ENCODE data around the gene DDX11. TPM values are rescaled to one million over a fixed set of nuclear protein-coding genes. Genes with fewer than 3 reads are reported as not detected.
"Not testable (repeated sequence)": the region's sequence is repeated elsewhere in the genome, so short reads cannot be mapped to it uniquely, and the experiment has no call there.

The DDX11 gene
- total and polyA plus RNA-seq, 2 donors (not counting 1 experiment from before 2014, with no cell fraction given): 68.0 to 90.2 TPM

DNA sequence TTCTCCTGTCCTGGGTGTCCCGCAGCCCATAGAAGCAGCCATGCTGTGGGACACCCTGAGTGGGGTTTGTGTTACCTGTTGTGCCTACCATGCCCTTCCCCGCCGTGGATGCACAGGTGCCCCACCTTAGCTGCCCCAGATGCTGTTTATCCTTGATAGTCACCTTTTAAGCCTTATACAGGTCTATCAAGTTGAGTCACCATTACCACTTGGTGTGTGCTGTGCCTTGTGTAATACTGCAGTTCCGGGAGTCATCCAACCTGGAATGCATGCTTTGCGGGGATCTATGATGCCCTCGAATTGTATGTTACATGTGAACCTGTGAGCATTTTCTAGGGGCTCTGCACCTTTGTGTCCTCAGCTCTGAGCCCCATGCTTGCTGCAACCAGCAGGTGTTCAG lies 7.6 kb downstream of the DDX11 start:
- H3K27ac ChIP-seq (ENCODE audit: low read length in 2 of 2); H3K27ac Mint-ChIP-seq; H3K4me3 Mint-ChIP-seq; H3K4me1 Mint-ChIP-seq; H3K27me3 Mint-ChIP-seq; DNase-seq; H3K9me3 ChIP-seq (ENCODE audit: control extremely low read depth in 1 of 3, control insufficient read depth in 2 of 3, insufficient read depth in 1 of 3, low read length in 2 of 3); ATAC-seq (ENCODE audit: low read depth); H3K9me3 Mint-ChIP-seq (ENCODE audit: insufficient read depth); H3K4me1 ChIP-seq (ENCODE audit: control insufficient read depth in 2 of 2, insufficient read depth in 2 of 2, low read length in 2 of 2); H3K4me3 ChIP-seq (ENCODE audit: control extremely low read depth in 1 of 5, extremely low read depth in 1 of 5, insufficient read depth in 1 of 5, low read depth in 2 of 5, low read length in 4 of 5); H3K4me2 ChIP-seq (replicated peaks; ENCODE audit: low read depth, low read length, poor library complexity, severe bottlenecking); H4K20me1 ChIP-seq (ENCODE audit: control insufficient read depth, insufficient read depth, low read length, poor library complexity, severe bottlenecking); intact Hi-C loops (cut with micrococcal nuclease); H3K27me3 ChIP-seq (replicated peaks in 1 of 4; ENCODE audit: control extremely low read depth in 1 of 4, control insufficient read depth in 3 of 4, insufficient read depth in 4 of 4, low read length in 3 of 4); CTCF ChIA-PET; H2AFZ ChIP-seq (ENCODE audit: insufficient read depth, low read depth, low read length, poor library complexity, severe bottlenecking); POLR2A ChIA-PET; H3K79me2 ChIP-seq (ENCODE audit: control insufficient read depth, insufficient read depth, low read length); H3K9ac ChIP-seq (ENCODE audit: low read length): not testable (repeated sequence)
- no CpG with 5 or more reads among the region's 6 CpGs for WGBS (ENCODE audit: insufficient coverage)
- peaks cover 0 to 14% of the 10 kb centered on the region in 2 experiments for H3K36me3 ChIP-seq (replicated peaks in 1 of 2; ENCODE audit: control extremely low read depth in 1 of 2, control insufficient read depth in 1 of 2, extremely low read depth in 1 of 2, insufficient read depth in 2 of 2, low read length in 1 of 2)

DNA sequence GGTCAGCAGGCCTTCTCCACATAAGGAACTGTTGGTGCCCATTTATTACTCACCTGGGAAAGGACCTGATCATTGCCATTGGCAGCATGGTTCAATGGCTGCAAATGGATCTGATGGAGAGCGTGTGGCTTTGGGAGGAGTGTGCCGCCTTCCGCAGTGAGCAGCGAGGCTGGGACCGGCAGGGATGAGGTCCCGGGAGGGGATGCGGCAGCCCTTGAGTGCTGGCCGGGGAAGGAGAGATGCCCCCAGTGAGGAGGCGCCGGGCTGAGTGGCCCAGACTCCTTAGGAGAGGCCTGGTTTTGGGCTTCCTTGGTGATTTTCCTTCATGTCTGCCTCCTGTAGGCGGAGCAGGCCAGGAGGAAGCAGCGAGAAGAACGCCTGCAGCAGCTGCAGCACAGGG lies 10.6 kb downstream of the DDX11 start:
- H3K9me3 Mint-ChIP-seq (ENCODE audit: insufficient read depth); H2AFZ ChIP-seq (ENCODE audit: insufficient read depth, low read depth, low read length, poor library complexity, severe bottlenecking): not testable (repeated sequence)
- WGBS (ENCODE audit: insufficient coverage): 100% methylated on average over 10 of the region's 13 CpGs

DNA sequence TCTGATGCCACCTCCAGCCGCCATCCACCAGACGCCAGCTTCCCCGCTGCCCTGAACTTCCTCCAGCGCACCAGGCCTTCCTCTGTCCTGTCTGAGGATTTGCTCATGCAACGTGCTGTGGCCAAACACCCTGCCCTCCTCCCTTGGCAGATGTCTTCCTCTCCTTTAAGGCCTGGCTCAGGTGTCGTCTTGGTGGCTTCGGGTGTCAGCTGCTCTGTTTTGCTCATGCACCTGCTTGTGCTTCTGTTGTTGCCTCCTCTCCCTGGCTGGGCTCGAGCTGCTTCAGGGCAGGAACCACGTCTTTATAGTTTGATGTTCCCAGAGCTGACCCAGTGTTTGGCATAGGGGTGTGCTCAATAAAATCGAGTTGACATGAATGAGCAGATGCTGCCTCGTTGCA lies 12.4 kb downstream of the DDX11 start:
- H3K27me3 ChIP-seq (replicated peaks in 1 of 4; ENCODE audit: control extremely low read depth in 1 of 4, control insufficient read depth in 3 of 4, insufficient read depth in 4 of 4, low read length in 3 of 4); H3K27me3 Mint-ChIP-seq; intact Hi-C loops (cut with micrococcal nuclease); H3K9ac ChIP-seq (ENCODE audit: low read length); H3K4me1 Mint-ChIP-seq; CTCF ChIA-PET; H4K20me1 ChIP-seq (ENCODE audit: control insufficient read depth, insufficient read depth, low read length, poor library complexity, severe bottlenecking); H3K4me2 ChIP-seq (replicated peaks; ENCODE audit: low read depth, low read length, poor library complexity, severe bottlenecking); H3K9me3 ChIP-seq (ENCODE audit: control extremely low read depth in 1 of 3, control insufficient read depth in 2 of 3, insufficient read depth in 1 of 3, low read length in 2 of 3); ATAC-seq (ENCODE audit: low read depth); H3K27ac ChIP-seq (ENCODE audit: low read length in 2 of 2); H3K4me3 Mint-ChIP-seq; H3K27ac Mint-ChIP-seq; H3K4me3 ChIP-seq (ENCODE audit: control extremely low read depth in 1 of 5, extremely low read depth in 1 of 5, insufficient read depth in 1 of 5, low read depth in 2 of 5, low read length in 4 of 5); H2AFZ ChIP-seq (ENCODE audit: insufficient read depth, low read depth, low read length, poor library complexity, severe bottlenecking); H3K9me3 Mint-ChIP-seq (ENCODE audit: insufficient read depth); H3K79me2 ChIP-seq (ENCODE audit: control insufficient read depth, insufficient read depth, low read length); POLR2A ChIA-PET; H3K4me1 ChIP-seq (ENCODE audit: control insufficient read depth in 2 of 2, insufficient read depth in 2 of 2, low read length in 2 of 2); DNase-seq: not testable (repeated sequence)
- H3K36me3 ChIP-seq (replicated peaks in 1 of 2; ENCODE audit: control extremely low read depth in 1 of 2, control insufficient read depth in 1 of 2, extremely low read depth in 1 of 2, insufficient read depth in 2 of 2, low read length in 1 of 2): peaks cover 0 to 29% of the 10 kb centered on the region in 2 experiments
- WGBS (ENCODE audit: insufficient coverage): 96% methylated on average over 4 of the region's 11 CpGs

More for the DNA sequence above, 10.6 kb downstream of the DDX11 start:
- POLR2A ChIA-PET; H3K27me3 ChIP-seq (replicated peaks in 1 of 4; ENCODE audit: control extremely low read depth in 1 of 4, control insufficient read depth in 3 of 4, insufficient read depth in 4 of 4, low read length in 3 of 4); H3K79me2 ChIP-seq (ENCODE audit: control insufficient read depth, insufficient read depth, low read length); H3K4me1 Mint-ChIP-seq; ATAC-seq (ENCODE audit: low read depth); H3K4me3 ChIP-seq (ENCODE audit: control extremely low read depth in 1 of 5, extremely low read depth in 1 of 5, insufficient read depth in 1 of 5, low read depth in 2 of 5, low read length in 4 of 5); H3K4me3 Mint-ChIP-seq; H3K4me1 ChIP-seq (ENCODE audit: control insufficient read depth in 2 of 2, insufficient read depth in 2 of 2, low read length in 2 of 2); H3K27me3 Mint-ChIP-seq; intact Hi-C loops (cut with micrococcal nuclease); DNase-seq; H3K9ac ChIP-seq (ENCODE audit: low read length); H3K4me2 ChIP-seq (replicated peaks; ENCODE audit: low read depth, low read length, poor library complexity, severe bottlenecking); H3K9me3 ChIP-seq (ENCODE audit: control extremely low read depth in 1 of 3, control insufficient read depth in 2 of 3, insufficient read depth in 1 of 3, low read length in 2 of 3); CTCF ChIA-PET; H4K20me1 ChIP-seq (ENCODE audit: control insufficient read depth, insufficient read depth, low read length, poor library complexity, severe bottlenecking); H3K27ac ChIP-seq (ENCODE audit: low read length in 2 of 2); H3K27ac Mint-ChIP-seq: not testable (repeated sequence)
- H3K36me3 ChIP-seq (replicated peaks in 1 of 2; ENCODE audit: control extremely low read depth in 1 of 2, control insufficient read depth in 1 of 2, extremely low read depth in 1 of 2, insufficient read depth in 2 of 2, low read length in 1 of 2): peaks cover 0 to 26% of the 10 kb centered on the region in 2 experiments

DNA sequence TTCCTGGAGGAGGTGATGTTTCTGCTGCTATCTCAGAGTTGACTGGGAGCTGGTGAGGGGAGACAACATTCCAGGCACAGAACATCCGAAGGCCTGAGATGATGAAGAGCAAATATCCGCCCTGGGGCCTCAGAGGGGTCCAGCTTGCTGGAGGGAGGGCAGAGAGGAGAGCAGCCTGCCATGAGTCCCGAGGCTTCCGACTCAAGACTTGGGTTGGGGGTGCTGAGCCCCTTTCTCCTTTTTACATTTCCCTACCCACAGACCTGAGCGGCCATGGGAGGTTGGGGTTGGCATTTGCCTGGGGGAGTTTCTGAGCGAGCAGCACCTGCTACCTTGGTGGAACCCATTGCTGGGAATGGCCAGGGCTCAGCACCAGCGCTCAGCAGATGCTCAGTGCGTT lies 13.8 kb downstream of the DDX11 start:
- H3K4me3 Mint-ChIP-seq; H2AFZ ChIP-seq (ENCODE audit: insufficient read depth, low read depth, low read length, poor library complexity, severe bottlenecking); H3K27ac Mint-ChIP-seq; H3K4me1 Mint-ChIP-seq; H3K79me2 ChIP-seq (ENCODE audit: control insufficient read depth, insufficient read depth, low read length); H3K4me3 ChIP-seq (ENCODE audit: control extremely low read depth in 1 of 5, extremely low read depth in 1 of 5, insufficient read depth in 1 of 5, low read depth in 2 of 5, low read length in 4 of 5); CTCF ChIA-PET; H3K27ac ChIP-seq (ENCODE audit: low read length in 2 of 2); intact Hi-C loops (cut with micrococcal nuclease); H3K27me3 Mint-ChIP-seq; POLR2A ChIA-PET; H3K4me2 ChIP-seq (replicated peaks; ENCODE audit: low read depth, low read length, poor library complexity, severe bottlenecking); H3K9ac ChIP-seq (ENCODE audit: low read length); H3K27me3 ChIP-seq (replicated peaks in 1 of 4; ENCODE audit: control extremely low read depth in 1 of 4, control insufficient read depth in 3 of 4, insufficient read depth in 4 of 4, low read length in 3 of 4); H3K9me3 ChIP-seq (ENCODE audit: control extremely low read depth in 1 of 3, control insufficient read depth in 2 of 3, insufficient read depth in 1 of 3, low read length in 2 of 3); ATAC-seq (ENCODE audit: low read depth); DNase-seq; H3K4me1 ChIP-seq (ENCODE audit: control insufficient read depth in 2 of 2, insufficient read depth in 2 of 2, low read length in 2 of 2); H4K20me1 ChIP-seq (ENCODE audit: control insufficient read depth, insufficient read depth, low read length, poor library complexity, severe bottlenecking); H3K9me3 Mint-ChIP-seq (ENCODE audit: insufficient read depth): not testable (repeated sequence)
- peaks cover 0 to 32% of the 10 kb centered on the region in 2 experiments for H3K36me3 ChIP-seq (replicated peaks in 1 of 2; ENCODE audit: control extremely low read depth in 1 of 2, control insufficient read depth in 1 of 2, extremely low read depth in 1 of 2, insufficient read depth in 2 of 2, low read length in 1 of 2)
- WGBS (ENCODE audit: insufficient coverage): 100% methylated on average over 1 of the region's 8 CpGs

Data from B cell (primary cell).